RWPE2 (cell line): ENCODE measurements around the gene KRT24.

Source experiments
- ATAC-seq: fragments of 200-7000 bp; cut with Tn5 transposase; 3 replicates; pipeline ENCODE4 v1.9.1; 2021; ENCODE audit warnings: low read depth
- DNase-seq: peaks from one replicate; pipeline ENCODE4 v3.0.0-alpha.2; 2020; ENCODE audit warnings: low spot score
- H3K27ac ChIP-seq: fragments of 450-650 bp; 2 replicates; pipeline ENCODE4 v1.5.1; 2017; ENCODE audit warnings: mild to moderate bottlenecking; ENCODE audit not compliant: poor library complexity, severe bottlenecking
- H3K27me3 ChIP-seq: fragments of 250-450 bp; sonication (Bioruptor Pico); 2 replicates; pipeline ENCODE4 v1.5.1; 2021; ENCODE audit warnings: mild to moderate bottlenecking, moderate library complexity; ENCODE audit not compliant: insufficient read depth, poor library complexity, severe bottlenecking
- H3K36me3 ChIP-seq: fragments of 250-450 bp; sonication (Bioruptor Pico); 2 replicates; pipeline ENCODE4 v1.5.1; 2020; ENCODE audit warnings: low read depth, mild to moderate bottlenecking, moderate library complexity
- H3K4me1 ChIP-seq: fragments of 250-450 bp; sonication (Bioruptor Pico); 2 replicates; pipeline ENCODE4 v1.5.1; 2021; ENCODE audit warnings: mild to moderate bottlenecking, moderate library complexity; ENCODE audit not compliant: insufficient read depth, poor library complexity, severe bottlenecking
- H3K4me3 ChIP-seq: fragments of 250-450 bp; sonication (Bioruptor Pico); 2 replicates; pipeline ENCODE4 v1.5.1; 2021; ENCODE audit warnings: mild to moderate bottlenecking, moderate library complexity; ENCODE audit not compliant: severe bottlenecking
- H3K9me3 ChIP-seq: fragments of 250-450 bp; sonication (Bioruptor Pico); 2 replicates; pipeline ENCODE4 v1.5.1; 2021; ENCODE audit warnings: mild to moderate bottlenecking, moderate library complexity; ENCODE audit not compliant: severe bottlenecking
- TF ChIP-seq, protein P1 (sequence below): fragments of 450-650 bp; IDR thresholded peaks from one replicate; pipeline ENCODE4 v1.5.1; 2017; ENCODE audit warnings: mild to moderate bottlenecking, moderate library complexity; ENCODE audit not compliant: poor library complexity, severe bottlenecking

Gene KRT24

DNA sequence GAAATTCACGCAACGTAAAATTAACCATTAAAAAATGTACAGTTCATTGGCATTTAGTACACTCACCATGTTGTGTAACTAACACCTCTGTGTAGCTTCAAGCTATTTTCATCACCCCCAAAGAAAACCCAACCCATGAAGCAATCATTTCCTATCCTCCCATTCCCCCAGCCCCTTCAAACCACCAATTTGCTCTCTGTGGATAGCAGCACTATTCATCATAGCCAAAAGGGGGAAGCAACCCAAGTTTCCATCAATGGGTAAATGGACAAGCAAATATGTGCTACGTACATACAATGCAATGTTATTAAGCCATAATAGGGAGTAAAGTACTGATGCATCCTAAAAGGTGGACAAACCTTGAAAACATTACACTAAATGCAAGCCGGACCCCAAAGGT, 27.6 kb downstream of the KRT24 start:
- TF ChIP-seq, protein P1, sequence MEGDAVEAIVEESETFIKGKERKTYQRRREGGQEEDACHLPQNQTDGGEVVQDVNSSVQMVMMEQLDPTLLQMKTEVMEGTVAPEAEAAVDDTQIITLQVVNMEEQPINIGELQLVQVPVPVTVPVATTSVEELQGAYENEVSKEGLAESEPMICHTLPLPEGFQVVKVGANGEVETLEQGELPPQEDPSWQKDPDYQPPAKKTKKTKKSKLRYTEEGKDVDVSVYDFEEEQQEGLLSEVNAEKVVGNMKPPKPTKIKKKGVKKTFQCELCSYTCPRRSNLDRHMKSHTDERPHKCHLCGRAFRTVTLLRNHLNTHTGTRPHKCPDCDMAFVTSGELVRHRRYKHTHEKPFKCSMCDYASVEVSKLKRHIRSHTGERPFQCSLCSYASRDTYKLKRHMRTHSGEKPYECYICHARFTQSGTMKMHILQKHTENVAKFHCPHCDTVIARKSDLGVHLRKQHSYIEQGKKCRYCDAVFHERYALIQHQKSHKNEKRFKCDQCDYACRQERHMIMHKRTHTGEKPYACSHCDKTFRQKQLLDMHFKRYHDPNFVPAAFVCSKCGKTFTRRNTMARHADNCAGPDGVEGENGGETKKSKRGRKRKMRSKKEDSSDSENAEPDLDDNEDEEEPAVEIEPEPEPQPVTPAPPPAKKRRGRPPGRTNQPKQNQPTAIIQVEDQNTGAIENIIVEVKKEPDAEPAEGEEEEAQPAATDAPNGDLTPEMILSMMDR: no peak
- Histone ChIP-seq H3K36me3 (no peaks in the 10 kb centered on the region), H3K27me3 (peaks cover 42% of the 10 kb centered on the region), H3K4me3 (no peak overlapping the region), H3K4me1 (no peaks in the 10 kb centered on the region), H3K27ac (no peak overlapping the region), H3K9me3 (no peaks in the 10 kb centered on the region)
- ATAC-seq: no peak
- no peak for DNase-seq

DNA sequence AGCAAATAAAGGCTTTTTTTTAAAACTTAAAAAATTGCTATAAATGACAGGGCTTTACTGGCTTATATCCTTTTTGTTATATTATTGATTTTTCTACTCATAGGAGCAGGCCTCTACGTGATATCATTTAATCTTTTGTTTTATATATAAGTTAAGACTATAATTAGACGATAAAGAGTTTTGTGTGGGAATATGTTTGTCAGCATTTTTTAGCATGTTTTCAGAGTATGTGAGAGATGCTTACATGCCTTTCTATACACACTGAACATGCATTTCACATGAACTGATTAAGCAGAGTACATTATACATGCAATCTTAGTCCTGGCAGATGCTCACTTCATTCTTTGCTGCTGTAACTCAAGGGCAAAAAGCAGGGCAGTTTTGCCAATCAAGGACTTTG, 30.9 kb downstream of the KRT24 start:
- H3K27me3 ChIP-seq: peaks cover 41% of the 10 kb centered on the region
- no peak overlapping the region for H3K4me3 ChIP-seq
- no peaks in the 10 kb centered on the region for H3K36me3 ChIP-seq
- no peaks in the 10 kb centered on the region for H3K9me3 ChIP-seq
- no peak for ATAC-seq
- TF ChIP-seq, protein P1: no peak
- no peaks in the 10 kb centered on the region for H3K4me1 ChIP-seq
- H3K27ac ChIP-seq: no peak overlapping the region
- no peak for DNase-seq

DNA sequence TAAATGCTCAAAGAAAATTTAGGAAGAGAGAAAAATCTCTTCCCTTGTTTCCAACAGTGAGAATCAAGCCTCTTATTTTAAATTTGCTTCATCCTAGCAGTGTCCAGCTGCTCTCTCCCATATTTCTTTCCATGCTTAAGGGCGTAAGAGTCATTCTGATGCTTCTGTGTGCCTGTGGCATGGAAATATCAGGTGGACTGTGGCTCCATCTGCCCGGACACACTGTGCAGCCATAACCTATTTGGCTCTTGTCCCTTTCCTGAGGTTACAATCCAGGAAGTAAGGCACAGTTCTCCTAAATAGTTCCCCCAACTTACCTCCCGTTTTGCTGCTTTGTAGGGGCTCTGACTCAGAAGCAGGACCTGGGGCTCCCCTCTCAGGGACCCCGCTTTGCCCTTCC, 32.3 kb downstream of the KRT24 start:
- Histone ChIP-seq H3K27me3 (peaks cover 35% of the 10 kb centered on the region), H3K27ac (no peak overlapping the region), H3K4me3 (no peak overlapping the region), H3K36me3 (no peaks in the 10 kb centered on the region), H3K4me1 (no peaks in the 10 kb centered on the region), H3K9me3 (no peaks in the 10 kb centered on the region)
- ATAC-seq: no peak
- no peak for DNase-seq
- TF ChIP-seq, protein P1: no peak

DNA sequence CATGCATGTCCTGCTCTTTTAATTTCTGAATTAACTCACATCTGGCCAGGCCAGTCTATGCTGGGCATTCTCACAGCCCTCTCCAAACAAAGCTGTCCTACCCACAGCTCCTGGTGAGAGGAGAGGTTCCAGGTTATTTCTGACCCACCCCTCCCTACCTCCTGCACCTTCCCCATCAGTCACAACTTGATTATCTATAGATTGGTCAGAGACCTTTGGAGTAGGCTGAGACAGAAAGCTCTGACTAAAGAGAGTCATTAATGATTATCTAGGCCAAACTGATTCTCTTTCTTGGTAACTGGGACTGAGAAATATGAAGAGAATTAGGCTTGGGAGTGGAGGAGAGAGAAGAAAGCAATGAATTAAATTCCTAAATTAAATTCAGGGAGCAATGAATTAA, 37.2 kb downstream of the KRT24 start:
- Histone ChIP-seq H3K9me3 (no peaks in the 10 kb centered on the region), H3K4me3 (no peak overlapping the region), H3K27me3 (no peaks in the 10 kb centered on the region), H3K27ac (no peak overlapping the region), H3K4me1 (no peaks in the 10 kb centered on the region), H3K36me3 (no peaks in the 10 kb centered on the region)
- TF ChIP-seq, protein P1: no peak
- no peak for DNase-seq
- ATAC-seq: no peak

- ATAC-seq (no peak), DNase-seq (no peak)
- H3K4me3 ChIP-seq: no peak within 1 kb of the TSS
- TF ChIP-seq, protein P1: no peak
- no peaks in the 10 kb centered on the region for H3K9me3 ChIP-seq
- H3K27me3 ChIP-seq: no peaks in the 10 kb centered on the region
- H3K36me3 ChIP-seq: no peaks in the 10 kb centered on the region
- H3K4me1 ChIP-seq: no peaks in the 10 kb centered on the region
- no peak within 1 kb of the TSS for H3K27ac ChIP-seq
Measured at GRCh38 chr17:40664582-40665333, 38.8 kb downstream of the KRT24 start, which contains the start of gene KRT222. Gene KRT222, minus strand, starts transcription at chr17:40665177. Its CDS starts 78 bp downstream, at chr17:40665099.
